Activated CD4-positive, alpha-beta T cell treated with anti-CD3 and anti-CD28 coated beads for 4 hours (primary cell): Measurements from ENCODE around the gene TST.

Experiments used
- DNase-seq, 2 donors: peaks; one replicate each; pipeline ENCODE4 v3.0.0-alpha.2; 2020

The TST gene

GRCh38 chr22:36979016-36979910, 40.0 kb downstream of the TST start:
- DNase-seq: no peak

- peak; percentile 90 to 91 for DNase-seq
Measured at GRCh38 chr22:36977947-36978660, 41.1 kb downstream of the TST start.

GRCh38 chr22:36977401-36977861, 41.8 kb downstream of the TST start:
- peak; percentile 79 to 83 for DNase-seq

- DNase-seq: no peak
Measured at GRCh38 chr22:36976606-36977005, 42.6 kb downstream of the TST start.

- no peak for DNase-seq
Measured at GRCh38 chr22:36971341-36972125, 47.7 kb downstream of the TST start.

- DNase-seq: no peak
Measured at GRCh38 chr22:36968249-36968964, 50.8 kb downstream of the TST start.

GRCh38 chr22:36966851-36967540, 52.3 kb downstream of the TST start:
- DNase-seq: no peak

- no peak for DNase-seq
Measured at GRCh38 chr22:36965696-36966095, 53.6 kb downstream of the TST start.

- DNase-seq: no peak
Measured at GRCh38 chr22:36964106-36964505, 55.1 kb downstream of the TST start.

- no peak for DNase-seq
Measured at GRCh38 chr22:36963302-36963701, 55.9 kb downstream of the TST start.

- no peak for DNase-seq
Measured at GRCh38 chr22:36961626-36962025, 57.6 kb downstream of the TST start.
